Fibroblast of skin of abdomen (primary cell): ENCODE results near the gene PHLDA3.
"Not testable (repeated sequence)": the region's sequence is repeated elsewhere in the genome, so short reads cannot be mapped to it uniquely, and the experiment has no call there.

ENCODE experiments used
- DNase-seq: peaks from one replicate; pipeline ENCODE4 v3.0.0-alpha.2; 2013

The PHLDA3 gene

GRCh38 chr1:201503397-201504176 is 34.6 kb upstream of the PHLDA3 start:
- DNase-seq = peak; percentile 99

GRCh38 chr1:201502511-201502857 is 33.5 kb upstream of the PHLDA3 start:
- DNase-seq = no peak

- DNase-seq = no peak
Measured at GRCh38 chr1:201501812-201502510, 33.0 kb upstream of the PHLDA3 start.

- peak; percentile 74 for DNase-seq
Measured at GRCh38 chr1:201501144-201501543, 32.2 kb upstream of the PHLDA3 start.

- DNase-seq = no peak
Measured at GRCh38 chr1:201500670-201501120, 31.7 kb upstream of the PHLDA3 start.

- DNase-seq = no peak
Measured at GRCh38 chr1:201499795-201500669, 31.0 kb upstream of the PHLDA3 start.

GRCh38 chr1:201499191-201499590 is 30.2 kb upstream of the PHLDA3 start:
- no peak for DNase-seq

- DNase-seq = no peak
Measured at GRCh38 chr1:201498621-201499020, 29.6 kb upstream of the PHLDA3 start.

- no peak for DNase-seq
Measured at GRCh38 chr1:201497935-201498509, 29.0 kb upstream of the PHLDA3 start.

- no peak for DNase-seq
Measured at GRCh38 chr1:201496296-201496690, 27.3 kb upstream of the PHLDA3 start.

GRCh38 chr1:201495551-201496295 is 26.7 kb upstream of the PHLDA3 start:
- no peak for DNase-seq

- DNase-seq = no peak
Measured at GRCh38 chr1:201493757-201494617, 25.0 kb upstream of the PHLDA3 start.

- DNase-seq = not testable (repeated sequence)
Measured at GRCh38 chr1:201493026-201493656, 24.2 kb upstream of the PHLDA3 start.

- no peak for DNase-seq
Measured at GRCh38 chr1:201491896-201492511, 23.0 kb upstream of the PHLDA3 start.

- DNase-seq = no peak
Measured at GRCh38 chr1:201490708-201491131, 21.7 kb upstream of the PHLDA3 start.

GRCh38 chr1:201489643-201490261 is 20.8 kb upstream of the PHLDA3 start:
- no peak for DNase-seq

- DNase-seq = peak; percentile 94
Measured at GRCh38 chr1:201488830-201489589, 20.0 kb upstream of the PHLDA3 start.

- no peak for DNase-seq
Measured at GRCh38 chr1:201487742-201488141, 18.8 kb upstream of the PHLDA3 start.

GRCh38 chr1:201486187-201486586 is 17.2 kb upstream of the PHLDA3 start:
- DNase-seq = no peak
